ENCODE results near the gene CFAP61.

Gene CFAP61

DNA sequence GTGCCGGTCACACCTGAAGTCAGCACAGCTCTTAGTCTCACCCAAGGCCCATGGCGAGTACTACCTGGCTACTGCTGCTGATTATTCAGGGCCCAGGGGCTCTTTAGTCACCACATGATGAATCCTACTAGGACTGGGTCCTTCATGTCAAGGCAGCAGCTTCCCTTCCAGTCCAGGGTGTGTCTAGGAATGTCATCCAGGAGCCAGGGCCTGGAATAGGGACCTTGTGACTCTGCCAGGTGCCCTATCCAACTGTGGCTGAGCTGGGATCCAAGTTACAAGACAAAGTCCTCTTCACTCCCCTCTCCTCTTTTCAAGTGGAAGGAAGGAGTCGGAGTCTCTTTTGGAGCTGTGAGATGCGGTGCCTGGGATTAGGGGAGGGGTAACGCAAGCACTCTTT is 85.5 kb downstream of the CFAP61 start:
- H4K20me1 ChIP-seq (ENCODE audit: low read depth, low read length): no peaks in the 10 kb centered on the region
- no peak overlapping the region for H2AFZ ChIP-seq (ENCODE audit: low read depth, low read length, severe bottlenecking)
- TF ChIP-seq EZH2phosphoT487 (conservative IDR thresholded peaks at IDR 0.05; ENCODE audit: low read length): no peak
- TF ChIP-seq, protein P1, sequence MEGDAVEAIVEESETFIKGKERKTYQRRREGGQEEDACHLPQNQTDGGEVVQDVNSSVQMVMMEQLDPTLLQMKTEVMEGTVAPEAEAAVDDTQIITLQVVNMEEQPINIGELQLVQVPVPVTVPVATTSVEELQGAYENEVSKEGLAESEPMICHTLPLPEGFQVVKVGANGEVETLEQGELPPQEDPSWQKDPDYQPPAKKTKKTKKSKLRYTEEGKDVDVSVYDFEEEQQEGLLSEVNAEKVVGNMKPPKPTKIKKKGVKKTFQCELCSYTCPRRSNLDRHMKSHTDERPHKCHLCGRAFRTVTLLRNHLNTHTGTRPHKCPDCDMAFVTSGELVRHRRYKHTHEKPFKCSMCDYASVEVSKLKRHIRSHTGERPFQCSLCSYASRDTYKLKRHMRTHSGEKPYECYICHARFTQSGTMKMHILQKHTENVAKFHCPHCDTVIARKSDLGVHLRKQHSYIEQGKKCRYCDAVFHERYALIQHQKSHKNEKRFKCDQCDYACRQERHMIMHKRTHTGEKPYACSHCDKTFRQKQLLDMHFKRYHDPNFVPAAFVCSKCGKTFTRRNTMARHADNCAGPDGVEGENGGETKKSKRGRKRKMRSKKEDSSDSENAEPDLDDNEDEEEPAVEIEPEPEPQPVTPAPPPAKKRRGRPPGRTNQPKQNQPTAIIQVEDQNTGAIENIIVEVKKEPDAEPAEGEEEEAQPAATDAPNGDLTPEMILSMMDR (IDR thresholded peaks at IDR 0.05; ENCODE audit: insufficient read depth, low read length, poor library complexity, severe bottlenecking): no peak
- no peak overlapping the region for H3K9ac ChIP-seq (ENCODE audit: low read length)
- no peak overlapping the region for H3K4me3 ChIP-seq (ENCODE audit: insufficient read depth, low read length, poor library complexity, severe bottlenecking)
- H3F3A ChIP-seq (ENCODE audit: insufficient read depth): no peaks in the 10 kb centered on the region
- no peaks in the 10 kb centered on the region for H3K9me3 ChIP-seq (ENCODE audit: insufficient read depth, low read length)
- H3K79me2 ChIP-seq (ENCODE audit: insufficient read depth, low read length): no peaks in the 10 kb centered on the region
- no peak overlapping the region for H3K27ac ChIP-seq (ENCODE audit: low read depth, low read length)
- H3K9me2 ChIP-seq (replicated peaks; ENCODE audit: insufficient read depth, low read length): no peaks in the 10 kb centered on the region
- no peaks in the 10 kb centered on the region for H3K27me3 ChIP-seq (ENCODE audit: low read length)
- no peak overlapping the region for H3K4me2 ChIP-seq (ENCODE audit: low read depth, low read length, poor library complexity, severe bottlenecking)
- H3K36me3 ChIP-seq (ENCODE audit: low read length): no peaks in the 10 kb centered on the region

DNA sequence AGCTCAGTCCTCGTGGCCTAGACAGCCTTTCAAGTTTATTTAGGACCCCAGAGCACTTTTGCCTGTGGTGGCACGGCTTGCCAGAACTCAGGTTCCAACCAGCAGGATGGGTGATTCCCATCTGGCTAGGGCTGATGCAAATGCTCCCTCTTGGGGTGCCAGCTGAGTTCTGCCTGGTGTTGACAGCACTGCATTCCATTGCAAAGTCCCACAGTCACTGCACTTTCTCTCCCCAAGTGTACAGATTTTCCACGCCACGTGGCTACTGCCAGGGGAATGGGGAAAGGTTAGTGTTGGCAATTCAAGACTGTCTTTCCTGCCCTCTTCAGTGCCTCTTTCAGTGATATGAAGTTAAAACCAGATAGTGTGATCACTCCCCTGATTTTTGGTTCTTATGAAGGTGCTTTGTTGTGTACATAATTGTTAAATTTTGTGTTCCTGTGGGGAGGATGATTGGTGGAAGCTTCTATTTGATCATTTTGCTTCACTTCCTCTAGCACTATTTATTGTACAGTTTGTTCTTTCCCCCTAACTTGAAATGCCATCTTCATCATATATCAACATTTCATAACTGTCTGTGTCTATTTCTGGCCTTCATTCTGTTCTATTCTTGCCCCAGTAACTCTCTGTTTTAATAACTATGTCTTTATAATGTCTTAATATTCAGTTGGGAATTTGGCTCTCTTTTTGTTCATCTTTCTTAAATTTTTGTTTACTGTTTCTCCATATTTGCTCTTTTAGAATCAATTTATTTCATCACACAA is 86.2 kb downstream of the CFAP61 start:
- H3F3A ChIP-seq (ENCODE audit: insufficient read depth): no peaks in the 10 kb centered on the region
- no peaks in the 10 kb centered on the region for H3K9me2 ChIP-seq (replicated peaks; ENCODE audit: insufficient read depth, low read length)
- no peaks in the 10 kb centered on the region for H4K20me1 ChIP-seq (ENCODE audit: low read depth, low read length)
- H3K27ac ChIP-seq (ENCODE audit: low read depth, low read length): no peak overlapping the region
- no peak overlapping the region for H2AFZ ChIP-seq (ENCODE audit: low read depth, low read length, severe bottlenecking)
- no peaks in the 10 kb centered on the region for H3K9me3 ChIP-seq (ENCODE audit: insufficient read depth, low read length)
- no peak overlapping the region for H3K4me3 ChIP-seq (ENCODE audit: insufficient read depth, low read length, poor library complexity, severe bottlenecking)
- TF ChIP-seq EZH2phosphoT487 (conservative IDR thresholded peaks at IDR 0.05; ENCODE audit: low read length): no peak
- TF ChIP-seq, protein P1 (IDR thresholded peaks at IDR 0.05; ENCODE audit: insufficient read depth, low read length, poor library complexity, severe bottlenecking): no peak
- no peak overlapping the region for H3K4me2 ChIP-seq (ENCODE audit: low read depth, low read length, poor library complexity, severe bottlenecking)
- no peaks in the 10 kb centered on the region for H3K79me2 ChIP-seq (ENCODE audit: insufficient read depth, low read length)
- H3K9ac ChIP-seq (ENCODE audit: low read length): no peak overlapping the region
- no peaks in the 10 kb centered on the region for H3K36me3 ChIP-seq (ENCODE audit: low read length)
- no peaks in the 10 kb centered on the region for H3K27me3 ChIP-seq (ENCODE audit: low read length)

DNA sequence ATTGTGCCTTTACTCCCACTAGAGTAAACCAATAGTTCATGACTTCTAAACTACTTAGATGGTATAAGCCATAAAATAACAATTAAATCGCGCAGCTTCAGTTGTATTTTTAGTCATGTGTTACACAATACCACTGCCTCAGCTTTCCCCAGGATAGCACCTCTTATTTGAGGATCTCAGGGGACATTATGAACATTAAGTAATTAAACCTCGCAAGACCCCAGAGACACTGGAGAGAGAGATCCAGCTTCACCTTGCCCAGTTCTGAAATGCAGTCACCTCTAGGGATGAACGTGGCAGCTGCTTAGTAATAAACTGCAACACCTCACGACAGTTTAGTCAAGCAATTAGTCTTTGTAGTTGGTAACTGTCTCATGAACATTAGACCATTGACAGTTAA is 87.1 kb downstream of the CFAP61 start:
- no peaks in the 10 kb centered on the region for H3K79me2 ChIP-seq (ENCODE audit: insufficient read depth, low read length)
- no peaks in the 10 kb centered on the region for H3K36me3 ChIP-seq (ENCODE audit: low read length)
- no peak for TF ChIP-seq EZH2phosphoT487 (conservative IDR thresholded peaks at IDR 0.05; ENCODE audit: low read length)
- TF ChIP-seq, protein P1 (IDR thresholded peaks at IDR 0.05; ENCODE audit: insufficient read depth, low read length, poor library complexity, severe bottlenecking): no peak

More for the DNA sequence above, 87.1 kb downstream of the CFAP61 start:
- Histone ChIP-seq H3K4me2 (ENCODE audit: low read depth, low read length, poor library complexity, severe bottlenecking) (no peak overlapping the region), H3K27ac (ENCODE audit: low read depth, low read length) (no peak overlapping the region), H3K9me2 (replicated peaks; ENCODE audit: insufficient read depth, low read length) (no peaks in the 10 kb centered on the region), H3K4me3 (ENCODE audit: insufficient read depth, low read length, poor library complexity, severe bottlenecking) (no peak overlapping the region), H3F3A (ENCODE audit: insufficient read depth) (no peaks in the 10 kb centered on the region), H3K9ac (ENCODE audit: low read length) (no peak overlapping the region), H2AFZ (ENCODE audit: low read depth, low read length, severe bottlenecking) (no peak overlapping the region), H4K20me1 (ENCODE audit: low read depth, low read length) (no peaks in the 10 kb centered on the region), H3K9me3 (ENCODE audit: insufficient read depth, low read length) (no peaks in the 10 kb centered on the region), H3K27me3 (ENCODE audit: low read length) (no peaks in the 10 kb centered on the region)
